ENCODE data around the gene MOB3A.

- TF ChIP-seq CTCF (IDR thresholded peaks at IDR 0.05 in 4 of 5, conservative IDR thresholded peaks at IDR 0.05 in 1 of 5) (no peak), POLR2A (IDR thresholded peaks at IDR 0.05) (no peak)
These were observed 48.1 kb upstream of the MOB3A start for GRCh38 chr19:2144190-2144589.
